Suppressor macrophage treated with lipopolysaccharide for 1 hour (primary cell): ENCODE results near the gene CCT4.
"Not testable (repeated sequence)": the region's sequence is repeated elsewhere in the genome, so short reads cannot be mapped to it uniquely, and the experiment has no call there.

Source experiments
- DNase-seq, 3 donors: peaks; one replicate each; pipeline ENCODE4 v3.0.0-alpha.2; 2020 to 2022

CCT4 gene

GRCh38 chr2:61878761-61879160 lies 9.7 kb downstream of the CCT4 start:
- no peak for DNase-seq

DNA sequence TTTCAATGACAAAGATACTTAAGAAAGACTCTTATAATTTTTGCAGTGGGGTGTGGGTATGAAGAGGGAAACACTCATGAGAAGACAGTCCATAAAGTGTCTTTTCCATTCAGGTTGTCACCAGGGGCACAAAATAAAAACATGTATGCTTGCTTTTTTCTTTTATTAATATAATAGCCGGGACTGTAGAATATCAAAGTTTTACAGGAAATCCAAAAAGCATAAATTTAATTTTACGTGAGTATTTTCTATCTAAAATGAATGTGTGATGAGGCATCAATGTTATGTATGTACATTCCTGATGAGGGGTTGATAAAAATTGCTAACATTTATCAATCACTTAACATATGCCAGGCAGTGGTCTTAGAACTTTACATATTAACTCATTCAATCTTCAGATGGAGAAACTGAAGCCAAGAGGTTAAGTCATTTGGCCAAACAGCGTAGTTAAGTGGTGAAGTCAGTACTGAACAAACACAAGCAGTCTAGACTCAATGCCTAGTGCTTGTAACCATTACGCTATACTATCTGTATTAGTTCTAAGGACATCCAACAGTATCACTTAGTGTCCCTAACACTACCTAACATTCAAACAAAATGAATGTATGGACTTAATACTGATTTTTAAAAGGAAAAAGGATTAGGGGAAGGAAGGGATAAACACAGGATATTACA lies 10.7 kb downstream of the CCT4 start:
- no peak for DNase-seq

GRCh38 chr2:61876400-61876799 lies 12.1 kb downstream of the CCT4 start:
- DNase-seq: no peak

- not testable (repeated sequence) for DNase-seq
These were observed 21.9 kb downstream of the CCT4 start for GRCh38 chr2:61866482-61867089.

DNA sequence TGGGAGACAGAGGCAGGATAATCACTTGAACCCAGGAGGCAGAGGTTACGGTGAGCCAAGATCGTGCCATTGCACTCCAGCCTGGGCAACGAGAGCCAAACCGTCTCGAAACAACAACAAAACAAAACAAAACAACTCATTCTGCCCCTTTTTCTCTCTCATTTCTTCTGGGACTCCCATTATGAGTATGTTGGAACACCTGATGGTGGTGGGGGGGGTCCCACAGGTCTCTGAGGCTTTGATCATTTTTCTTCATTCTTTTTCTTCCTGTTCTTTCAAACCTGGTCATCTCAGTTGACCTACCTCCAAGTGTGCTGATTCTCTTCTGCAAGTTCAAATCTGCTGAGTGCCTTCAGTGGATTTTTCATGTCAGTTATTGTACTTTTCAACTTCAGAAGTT lies 26.4 kb downstream of the CCT4 start:
- no peak for DNase-seq

DNA sequence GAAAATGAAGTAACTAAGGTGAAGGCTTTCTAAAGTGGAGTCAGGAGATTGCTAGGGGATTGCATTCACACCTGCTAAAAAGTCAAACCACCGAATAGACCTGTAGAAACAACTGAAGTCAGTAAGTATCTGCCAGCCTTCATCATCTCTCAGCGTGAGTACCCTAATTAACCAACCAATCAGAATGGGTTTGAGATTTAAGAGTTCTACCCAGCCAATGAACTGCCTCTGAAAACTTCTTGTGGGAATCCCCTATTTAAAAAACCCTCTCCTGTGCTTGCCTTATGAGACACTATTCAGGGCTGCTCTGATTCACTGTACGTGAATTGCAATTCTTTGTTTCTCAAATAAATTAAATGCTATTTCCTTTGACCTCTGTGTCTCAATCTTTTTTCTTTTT lies 31.2 kb downstream of the CCT4 start:
- no peak for DNase-seq

- no peak for DNase-seq
These were observed 33.2 kb downstream of the CCT4 start for GRCh38 chr2:61855318-61855613.

DNA sequence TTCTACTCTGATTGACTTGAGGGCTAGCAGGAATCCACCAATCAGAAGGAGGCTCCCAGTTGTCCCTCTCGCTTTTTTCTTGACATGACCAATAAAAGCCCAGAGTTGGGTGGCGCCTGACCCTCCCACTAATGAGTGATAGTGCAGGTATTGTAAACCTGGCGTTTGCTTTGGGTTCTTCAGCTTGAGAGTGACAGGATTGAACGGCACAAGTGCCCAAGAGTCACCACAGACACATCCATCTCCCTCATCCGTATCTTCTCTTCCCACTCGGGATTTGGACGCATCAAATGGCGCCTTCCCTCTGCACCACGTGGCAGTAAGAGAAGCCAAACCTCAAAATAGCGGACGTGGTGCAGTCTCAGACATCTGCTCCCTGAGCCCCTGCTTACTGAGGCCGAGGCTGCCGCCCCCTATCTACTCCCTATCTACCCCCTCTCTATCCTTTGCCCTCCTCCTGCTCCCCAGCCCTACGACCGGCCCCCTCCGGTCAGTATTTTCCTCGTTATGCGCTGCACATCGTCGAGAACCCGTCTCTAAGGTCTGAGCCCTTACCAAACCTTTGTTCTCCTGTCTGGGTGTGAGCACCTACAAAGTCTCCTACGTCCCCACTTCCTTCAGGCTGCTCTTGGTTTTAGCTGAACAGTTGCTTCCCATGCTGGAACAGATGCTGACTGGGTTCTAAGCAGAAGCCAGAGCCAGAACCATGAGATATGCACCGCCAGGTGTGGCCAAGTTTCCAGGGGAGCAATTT lies 33.7 kb downstream of the CCT4 start:
- peak; percentile 93 to 96 (median 95) for DNase-seq

- peak; percentile 90 to 96 (median 94) for DNase-seq
These were observed 34.5 kb downstream of the CCT4 start, which contains the start of gene FAM161A for GRCh38 chr2:61853847-61854563. TSS of gene FAM161A (minus strand) at chr2:61854060. CDS start at chr2:61854041, 19 bp downstream.

- DNase-seq: peak in 2 of 3 donors; percentile 63 to 82
These were observed 35.2 kb downstream of the CCT4 start for GRCh38 chr2:61853086-61853846.

DNA sequence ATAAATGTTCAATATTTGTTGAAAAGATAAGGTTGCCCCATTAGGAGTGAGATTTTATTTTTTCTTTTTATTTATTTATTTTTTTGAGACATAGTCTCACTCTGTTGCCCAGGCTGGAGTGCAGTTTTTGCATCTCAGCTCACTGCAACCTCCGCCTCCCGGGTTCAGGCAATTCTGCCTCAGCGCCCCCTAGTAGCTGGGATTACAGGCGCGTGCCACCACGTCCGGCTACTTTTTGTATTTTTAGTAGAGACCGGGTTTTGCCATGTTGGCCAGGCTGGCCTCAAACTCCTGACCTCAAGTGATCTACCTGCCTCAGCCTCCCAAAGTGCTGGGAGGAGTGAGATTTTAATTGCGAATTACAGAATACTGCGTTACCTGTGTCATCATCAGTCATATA lies 37.2 kb downstream of the CCT4 start:
- not testable (repeated sequence) for DNase-seq

GRCh38 chr2:61845320-61845719 lies 43.1 kb downstream of the CCT4 start:
- DNase-seq: no peak

DNA sequence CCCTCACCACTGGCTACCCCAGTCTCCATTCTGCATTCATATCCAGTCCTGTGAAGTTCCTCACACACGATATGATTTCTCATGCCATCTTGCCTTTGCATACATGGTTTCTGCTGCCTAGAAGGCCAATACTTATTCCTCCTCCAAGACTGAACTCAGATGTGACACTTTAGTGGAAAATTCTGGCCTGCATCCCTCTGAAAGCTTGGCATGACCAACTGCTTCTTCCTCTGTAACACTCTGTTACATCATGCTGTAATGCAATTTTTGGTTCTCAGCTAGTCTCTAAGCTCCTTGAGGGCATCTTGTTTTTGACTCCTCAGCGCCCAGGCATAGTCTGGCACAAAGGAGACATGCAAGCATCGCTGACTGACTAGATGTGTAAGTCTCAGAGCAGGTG lies 47.2 kb downstream of the CCT4 start:
- no peak for DNase-seq

GRCh38 chr2:61834893-61835292 lies 53.6 kb downstream of the CCT4 start:
- DNase-seq: peak in 1 of 3 donors; percentile 9

DNA sequence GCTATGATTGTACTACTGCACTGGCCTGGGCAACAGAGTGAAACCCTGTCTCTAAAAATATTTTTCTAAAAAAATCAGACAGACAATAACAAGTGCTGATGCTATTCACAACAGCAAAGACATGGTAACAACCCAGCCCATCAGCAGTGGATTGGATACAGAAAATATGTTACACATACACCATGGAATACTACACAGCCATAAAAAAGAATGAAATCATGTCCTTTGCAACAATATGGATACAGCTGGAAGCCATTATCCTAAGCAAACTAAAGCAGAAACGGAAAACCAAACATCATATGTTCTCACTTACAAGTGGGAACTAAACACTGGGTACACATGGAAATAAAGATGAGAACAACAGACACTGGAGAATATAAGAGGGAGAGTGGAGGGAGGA lies 54.5 kb downstream of the CCT4 start:
- no peak for DNase-seq

DNA sequence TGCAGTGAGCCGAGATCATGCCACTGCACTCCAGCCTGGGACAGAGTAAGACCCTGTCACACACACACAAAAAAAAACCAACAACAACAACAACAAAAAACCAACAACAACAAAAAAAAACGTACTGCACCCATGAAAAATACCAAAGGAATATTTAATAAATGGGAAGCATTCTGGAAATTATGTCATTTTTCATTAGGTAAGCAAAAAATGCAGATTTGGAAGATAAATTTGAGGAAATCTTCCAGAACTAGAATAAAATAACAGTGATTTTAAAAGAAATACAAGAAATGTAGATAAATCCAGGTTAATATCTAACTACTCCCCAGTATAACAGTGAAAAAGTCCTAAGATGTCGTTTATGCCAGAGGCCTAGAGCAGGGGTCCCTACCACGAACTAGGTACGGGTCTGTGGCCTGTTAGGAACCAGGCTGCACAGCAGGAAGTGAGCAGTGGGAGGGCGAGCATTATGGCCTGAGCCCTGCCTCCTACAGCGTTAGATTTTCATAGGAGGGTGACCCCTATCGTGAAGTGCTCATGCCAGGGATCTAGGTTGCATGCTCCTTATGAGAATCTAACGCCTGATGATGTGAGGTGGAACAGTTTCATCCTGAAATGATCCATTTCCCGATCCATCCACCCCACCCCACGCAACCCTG lies 56.1 kb downstream of the CCT4 start:
- no peak for DNase-seq

- no peak for DNase-seq
These were observed 66.2 kb downstream of the CCT4 start for GRCh38 chr2:61822255-61822654.
